Subcutaneous adipose tissue (tissue), 4 donors: Measurements from ENCODE around the gene PUSL1. TPM values are rescaled to one million over a fixed set of nuclear protein-coding genes. Genes with fewer than 3 reads are reported as not detected.

Source experiments
- CTCF ChIP-seq: fragments of 450-650 bp; IDR thresholded peaks from one replicate; pipeline ENCODE4 v1.5.1; 2016; ENCODE audit warnings: low read depth, mild to moderate bottlenecking, control low read depth, antibody characterized with exemption, moderate library complexity
- total RNA-seq, 4 donors: library from RNA; depleted of rRNA; stranded (reverse); fragments of >200 nt; gene quantifications; one replicate each; pipeline ENCODE4 v1.1.0, GENCODE V29; 2016

The PUSL1 gene
- total RNA-seq, 4 donors from 2014 or later: 7.2 to 12.9 (median 10.9) TPM

- no peak for TF ChIP-seq CTCF
Measured at GRCh38 chr1:1297802-1298424, 10.5 kb upstream of the PUSL1 start.

GRCh38 chr1:1298861-1299685 lies 9.3 kb upstream of the PUSL1 start:
- TF ChIP-seq CTCF: no peak

- TF ChIP-seq CTCF: no peak
Measured at GRCh38 chr1:1299686-1300351, 8.6 kb upstream of the PUSL1 start.

- no peak for TF ChIP-seq CTCF
Measured at GRCh38 chr1:1300352-1300739, 8.1 kb upstream of the PUSL1 start.

GRCh38 chr1:1302006-1302430 lies 6.4 kb upstream of the PUSL1 start:
- TF ChIP-seq CTCF: no peak

GRCh38 chr1:1302951-1303509 lies 5.4 kb upstream of the PUSL1 start:
- no peak for TF ChIP-seq CTCF

GRCh38 chr1:1303736-1304135 lies 4.7 kb upstream of the PUSL1 start:
- TF ChIP-seq CTCF: no peak
